KOPT-K1 (cell line): ENCODE results near the gene TCFL5.

ENCODE experiments used
- H3K27ac ChIP-seq: fragments of 200-600 bp; sonication (generic); 2 replicates; pipeline ENCODE4 v1.5.1; 2016; ENCODE audit warnings: antibody characterized with exemption, mild to moderate bottlenecking, low read depth, low read length; ENCODE audit not compliant: poor library complexity, severe bottlenecking
- H3K36me3 ChIP-seq: fragments of 200-600 bp; sonication (generic); 2 replicates; pipeline ENCODE4 v1.5.1; 2017; ENCODE audit warnings: antibody characterized with exemption, mild to moderate bottlenecking, low read length, moderate library complexity; ENCODE audit not compliant: insufficient read depth
- H3K9me3 ChIP-seq: fragments of 200-600 bp; sonication (generic); 2 replicates; pipeline ENCODE4 v1.5.1; 2017; ENCODE audit warnings: antibody characterized with exemption, low read length, mild to moderate bottlenecking; ENCODE audit not compliant: insufficient read depth, poor library complexity, severe bottlenecking

Gene TCFL5

GRCh38 chr20:62887860-62888239 is 26.2 kb upstream of the TCFL5 start:
- Histone ChIP-seq H3K27ac (no peak overlapping the region), H3K36me3 (peaks cover 79% of the 10 kb centered on the region), H3K9me3 (no peaks in the 10 kb centered on the region)

DNA sequence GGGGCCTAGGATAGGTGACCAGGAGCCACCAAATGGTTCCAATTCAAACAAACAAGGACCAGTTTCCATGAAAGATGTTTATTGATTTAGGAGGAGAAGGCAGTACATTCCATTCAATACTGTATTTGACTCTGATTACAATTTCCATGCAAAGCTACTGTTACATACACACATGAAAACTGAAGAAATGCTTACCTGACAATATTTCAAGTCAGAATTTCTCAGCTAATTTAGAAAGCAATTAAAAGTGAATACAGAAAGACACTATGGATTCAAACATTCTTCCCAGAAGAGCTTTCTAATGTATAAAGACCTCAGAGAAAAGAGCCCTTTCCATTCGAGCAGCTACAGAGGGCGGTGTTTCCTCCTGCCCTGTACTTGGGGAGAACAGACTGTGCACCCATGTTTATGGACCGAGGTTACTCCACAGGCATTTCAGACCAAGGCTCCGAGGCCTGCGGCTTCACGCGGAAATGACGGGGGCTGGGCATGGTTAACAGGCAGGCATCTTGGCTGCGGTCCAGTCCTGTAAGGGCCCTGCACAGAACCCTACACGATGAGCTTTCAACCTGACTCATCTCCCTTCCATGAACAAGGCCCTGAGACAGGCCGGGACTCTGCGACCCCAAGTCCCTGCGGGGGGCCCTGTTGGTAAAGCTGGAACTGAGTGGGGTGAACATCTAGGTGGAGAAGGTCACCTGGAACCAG is 25.7 kb upstream of the TCFL5 start:
- no peak overlapping the region for H3K27ac ChIP-seq
- peaks cover 74% of the 10 kb centered on the region for H3K36me3 ChIP-seq
- no peaks in the 10 kb centered on the region for H3K9me3 ChIP-seq

DNA sequence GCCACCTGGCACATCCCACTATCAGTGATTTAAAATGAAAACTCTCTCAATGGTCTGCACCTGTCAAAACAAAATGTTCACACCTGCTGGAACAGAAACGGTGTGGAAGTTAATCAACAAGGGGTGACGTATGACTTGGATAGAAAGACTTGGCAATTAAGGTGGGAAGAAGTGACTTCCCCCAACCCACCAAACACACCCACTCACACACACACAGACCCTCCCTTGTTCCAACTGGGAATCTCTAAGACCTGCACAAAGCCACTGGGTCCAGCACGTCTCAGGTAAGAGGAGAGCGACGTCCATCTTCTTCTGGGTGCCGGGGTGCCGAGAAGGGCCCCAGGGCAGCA is 25.1 kb upstream of the TCFL5 start:
- no peak overlapping the region for H3K27ac ChIP-seq
- H3K36me3 ChIP-seq: peaks cover 73% of the 10 kb centered on the region
- no peaks in the 10 kb centered on the region for H3K9me3 ChIP-seq

- H3K9me3 ChIP-seq: no peaks in the 10 kb centered on the region
- H3K36me3 ChIP-seq: peaks cover 73% of the 10 kb centered on the region
- no peak overlapping the region for H3K27ac ChIP-seq
Measured at GRCh38 chr20:62885896-62886708, 24.5 kb upstream of the TCFL5 start.

GRCh38 chr20:62885046-62885895 is 23.6 kb upstream of the TCFL5 start:
- Histone ChIP-seq H3K36me3 (peaks cover 73% of the 10 kb centered on the region), H3K27ac (no peak overlapping the region), H3K9me3 (no peaks in the 10 kb centered on the region)

DNA sequence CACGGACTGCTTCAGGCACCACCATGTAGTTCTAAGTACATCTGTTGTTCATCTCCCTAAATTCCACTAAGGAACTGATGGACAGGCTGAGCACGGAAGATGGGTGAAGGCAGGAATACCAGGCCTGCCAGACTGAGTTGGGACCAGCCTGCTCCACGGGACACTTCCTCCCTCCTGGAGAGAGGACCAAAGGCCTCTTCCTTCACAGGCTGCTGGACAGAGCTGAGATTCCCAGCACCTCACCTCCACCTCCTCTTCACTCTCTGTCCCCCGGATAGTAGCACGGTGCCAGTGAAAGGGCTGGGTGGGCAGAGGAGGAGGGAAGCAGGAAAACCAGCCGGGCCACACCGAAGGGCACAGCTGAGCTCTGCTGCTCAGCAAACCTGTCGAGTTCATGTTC is 22.9 kb upstream of the TCFL5 start:
- H3K27ac ChIP-seq: no peak overlapping the region
- no peaks in the 10 kb centered on the region for H3K9me3 ChIP-seq
- peaks cover 73% of the 10 kb centered on the region for H3K36me3 ChIP-seq

- peaks cover 62% of the 10 kb centered on the region for H3K36me3 ChIP-seq
- no peak overlapping the region for H3K27ac ChIP-seq
Measured at GRCh38 chr20:62882426-62882825, 20.8 kb upstream of the TCFL5 start.

DNA sequence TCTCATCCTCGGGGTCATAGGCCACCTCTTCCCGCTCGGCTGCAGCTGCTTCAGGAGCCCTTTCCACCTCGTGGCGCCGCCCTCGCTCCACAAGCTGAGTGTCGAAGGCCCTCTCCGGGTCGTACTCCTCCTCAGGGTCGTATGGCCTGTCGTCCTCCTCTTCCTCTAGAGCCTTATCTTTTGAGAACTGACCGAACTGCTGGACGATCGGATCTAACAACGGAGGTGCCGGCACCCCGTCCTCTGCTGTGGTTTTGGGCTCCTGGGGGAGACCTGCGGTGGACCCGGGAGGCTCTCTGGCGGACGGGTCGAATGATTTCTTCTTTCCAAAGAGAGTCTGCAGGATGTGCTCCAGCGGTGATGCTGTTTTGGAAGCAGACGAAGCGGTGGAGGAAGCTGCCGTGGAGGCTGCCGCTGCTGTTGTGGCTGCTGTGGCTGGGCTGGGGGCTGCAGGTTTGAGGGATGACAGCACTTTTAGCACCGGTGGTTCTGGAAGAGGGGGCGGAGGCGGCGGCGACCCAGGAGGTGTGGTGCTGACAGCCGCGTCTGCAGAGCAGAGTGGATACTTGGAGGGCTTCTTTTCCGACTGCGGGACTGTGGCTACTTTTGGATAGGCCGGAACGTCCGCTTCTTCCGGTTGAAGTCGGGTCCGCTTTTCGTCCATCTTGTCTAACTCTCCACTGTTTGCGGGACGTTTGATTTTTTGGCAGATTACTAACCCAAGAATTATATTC is 20.2 kb upstream of the TCFL5 start:
- H3K27ac ChIP-seq: no peak overlapping the region
- H3K9me3 ChIP-seq: no peaks in the 10 kb centered on the region
- peaks cover 56% of the 10 kb centered on the region for H3K36me3 ChIP-seq

More at GRCh38 chr20:62882426-62882825, 20.8 kb upstream of the TCFL5 start:
- no peaks in the 10 kb centered on the region for H3K9me3 ChIP-seq

GRCh38 chr20:62880935-62881661 is 19.5 kb upstream of the TCFL5 start:
- peaks cover 48% of the 10 kb centered on the region for H3K36me3 ChIP-seq
- no peak overlapping the region for H3K27ac ChIP-seq

GRCh38 chr20:62880147-62880934 is 18.7 kb upstream of the TCFL5 start:
- no peaks in the 10 kb centered on the region for H3K9me3 ChIP-seq
- peaks cover 41% of the 10 kb centered on the region for H3K36me3 ChIP-seq
- no peak overlapping the region for H3K27ac ChIP-seq

More at GRCh38 chr20:62880935-62881661, 19.5 kb upstream of the TCFL5 start:
- no peaks in the 10 kb centered on the region for H3K9me3 ChIP-seq

GRCh38 chr20:62879275-62880146 is 17.9 kb upstream of the TCFL5 start:
- Histone ChIP-seq H3K27ac (no peak overlapping the region), H3K9me3 (no peaks in the 10 kb centered on the region), H3K36me3 (peaks cover 37% of the 10 kb centered on the region)

- peaks cover 37% of the 10 kb centered on the region for H3K36me3 ChIP-seq
- no peaks in the 10 kb centered on the region for H3K9me3 ChIP-seq
- H3K27ac ChIP-seq: no peak overlapping the region
Measured at GRCh38 chr20:62878244-62879038, 16.8 kb upstream of the TCFL5 start.
